ENCODE data around the gene PRAME.
"Not testable (repeated sequence)": the region's sequence is repeated elsewhere in the genome, so short reads cannot be mapped to it uniquely, and the experiment has no call there.

PRAME gene

GRCh38 chr22:22548317-22548716 is 10.7 kb downstream of the PRAME start:
- no peak for DNase-seq

GRCh38 chr22:22547692-22548300 is 11.3 kb downstream of the PRAME start:
- DNase-seq, result no peak

- no peak for DNase-seq
These were observed 11.8 kb downstream of the PRAME start for GRCh38 chr22:22547226-22547625.

- DNase-seq, result no peak
These were observed 12.6 kb downstream of the PRAME start for GRCh38 chr22:22546490-22546889.

- no peak for DNase-seq
These were observed 14.0 kb downstream of the PRAME start for GRCh38 chr22:22545084-22545483.

GRCh38 chr22:22538226-22538989 is 20.7 kb downstream of the PRAME start:
- DNase-seq, result no peak

- DNase-seq, result no peak
These were observed 22.1 kb downstream of the PRAME start for GRCh38 chr22:22536916-22537315.

- DNase-seq, result no peak
These were observed 22.6 kb downstream of the PRAME start for GRCh38 chr22:22536515-22536914.

- no peak for DNase-seq
These were observed 23.4 kb downstream of the PRAME start for GRCh38 chr22:22535662-22536061.

- no peak for DNase-seq
These were observed 24.3 kb downstream of the PRAME start for GRCh38 chr22:22534604-22535415.

GRCh38 chr22:22533863-22534262 is 25.2 kb downstream of the PRAME start:
- no peak for DNase-seq

GRCh38 chr22:22533417-22533816 is 25.6 kb downstream of the PRAME start:
- no peak for DNase-seq

GRCh38 chr22:22532547-22533071 is 26.5 kb downstream of the PRAME start:
- not testable (repeated sequence) for DNase-seq

- DNase-seq, result no peak
These were observed 27.1 kb downstream of the PRAME start for GRCh38 chr22:22531770-22532546.

- no peak for DNase-seq
These were observed 30.3 kb downstream of the PRAME start for GRCh38 chr22:22528780-22529179.

- no peak for DNase-seq
These were observed 31.8 kb downstream of the PRAME start for GRCh38 chr22:22527312-22527711.

- no peak for DNase-seq
These were observed 32.7 kb downstream of the PRAME start for GRCh38 chr22:22526125-22526912.

- no peak for DNase-seq
These were observed 35.6 kb downstream of the PRAME start for GRCh38 chr22:22523494-22523893.

GRCh38 chr22:22521631-22522030 is 37.4 kb downstream of the PRAME start:
- no peak for DNase-seq

GRCh38 chr22:22520667-22521602 is 38.1 kb downstream of the PRAME start:
- no peak for DNase-seq
